HG03460 (cell line): ENCODE data around the gene PHYHD1.
"Not testable (repeated sequence)": the region's sequence is repeated elsewhere in the genome, so short reads cannot be mapped to it uniquely, and the experiment has no call there.

Experiments
- ATAC-seq: cut with Tn5 transposase; IDR thresholded peaks from one replicate; pipeline ENCODE4 v1.9.1; 2021; ENCODE audit not compliant: unreplicated experiment

The PHYHD1 gene

DNA sequence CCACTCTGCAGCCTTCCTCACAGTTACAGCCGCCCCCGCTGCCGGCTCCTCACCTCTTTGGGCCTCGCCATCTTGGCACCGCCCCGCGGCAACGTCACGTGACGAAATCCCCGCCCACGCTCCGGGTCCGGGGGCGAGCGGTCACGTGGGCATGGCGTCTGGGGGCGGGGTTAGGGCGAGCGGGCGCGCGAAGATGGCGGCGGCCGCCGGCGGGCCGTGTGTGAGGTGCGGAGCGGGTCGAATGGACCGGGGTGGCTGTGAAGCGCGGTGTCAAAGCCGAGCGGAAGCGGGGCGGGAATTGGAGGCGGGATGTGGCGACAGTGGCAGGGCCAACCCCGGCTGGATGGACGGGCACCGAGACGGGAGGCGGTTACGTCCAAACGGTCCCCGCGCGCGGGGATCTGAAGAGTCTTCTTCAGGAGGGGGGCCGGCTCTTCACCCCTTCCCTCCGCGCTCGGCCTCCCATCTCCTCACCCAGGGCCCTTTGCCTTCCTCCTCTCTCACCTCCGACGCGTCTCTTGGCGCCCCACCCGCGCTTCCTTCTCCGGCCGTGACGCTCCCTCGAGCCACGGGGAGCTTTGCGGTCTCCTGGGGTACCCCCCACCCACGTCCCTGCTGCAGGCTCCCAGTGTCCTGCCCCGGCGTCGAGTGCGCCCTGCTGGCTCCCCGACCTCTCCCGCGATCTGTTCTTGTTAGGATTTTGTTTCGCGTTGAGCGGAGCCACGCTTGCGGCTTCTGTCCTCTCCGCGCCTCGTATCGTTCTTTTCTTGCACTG is 26.9 kb downstream of the PHYHD1 start, which contains the start of the genes DOLK and NUP188:
TSS of gene DOLK (minus strand) at position 77 of the 775 bp plus-strand sequence. CDS start 300 bp downstream, outside the sequence.
TSS of gene NUP188 (plus strand) at position 173 of the 775 bp plus-strand sequence. CDS start at position 194, 21 bp downstream.
- ATAC-seq, result peak; percentile 66

DNA sequence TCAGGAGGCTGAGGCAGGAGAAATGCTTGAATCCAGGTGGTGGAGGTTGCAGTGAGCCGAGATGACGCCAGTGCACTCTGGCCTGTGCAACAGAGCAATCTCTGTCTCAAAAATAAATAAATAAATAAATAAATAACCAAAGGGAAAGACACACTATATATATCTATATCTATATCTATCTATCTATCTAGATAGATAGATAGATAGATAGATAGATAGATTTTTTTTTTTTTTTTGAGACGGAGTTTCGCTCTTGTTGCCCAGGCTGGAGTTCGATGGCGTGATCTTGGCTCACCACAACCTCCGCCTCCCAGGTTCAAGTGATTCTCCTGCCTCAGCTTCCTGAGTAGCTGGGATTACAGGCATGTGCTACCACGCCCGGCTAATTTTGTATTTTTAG is 40.6 kb downstream of the PHYHD1 start:
- ATAC-seq, result not testable (repeated sequence)

- ATAC-seq, result no peak
Observed at GRCh38 chr9:128969491-128969890, 48.7 kb downstream of the PHYHD1 start.

- ATAC-seq, result no peak
Observed at GRCh38 chr9:128972956-128973355, 52.2 kb downstream of the PHYHD1 start.

DNA sequence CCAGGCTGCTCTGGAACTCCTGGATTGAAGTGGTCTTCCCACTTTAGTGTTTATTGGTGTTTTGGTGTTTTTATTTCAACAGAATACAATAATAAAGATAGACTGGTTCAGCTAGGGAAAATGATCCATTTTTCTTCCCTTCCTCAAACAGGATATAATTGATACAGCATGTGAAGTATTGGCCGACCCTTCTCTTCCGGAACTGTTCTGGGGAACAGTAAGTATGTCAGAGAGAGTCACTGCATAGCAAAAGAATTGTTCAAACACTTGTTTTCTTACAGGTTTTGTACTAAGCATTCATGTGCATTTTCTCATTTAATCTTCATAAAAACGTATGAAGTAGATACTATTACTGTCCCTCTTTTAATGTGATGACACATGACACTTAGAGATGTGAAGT is 58.3 kb downstream of the PHYHD1 start:
- ATAC-seq, result no peak

DNA sequence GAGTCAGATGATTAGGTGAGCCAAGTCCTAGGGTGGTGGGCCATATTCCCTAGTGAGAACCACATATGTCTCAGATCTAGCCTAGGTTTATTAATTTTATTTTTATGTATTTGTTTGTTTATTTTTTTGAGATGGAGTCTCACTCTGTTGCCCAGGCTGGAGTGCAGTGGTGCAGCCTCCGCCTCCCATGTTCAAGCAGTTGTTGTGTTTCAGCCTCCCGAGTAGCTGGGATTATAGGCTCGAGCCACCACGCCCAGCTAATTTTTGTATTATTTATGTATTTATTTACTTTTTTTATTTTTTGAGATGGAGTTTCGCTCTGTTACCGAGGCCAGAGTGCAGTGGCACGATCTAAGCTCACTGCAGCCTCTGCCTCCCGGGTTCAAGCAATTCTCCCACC is 62.8 kb downstream of the PHYHD1 start:
- no peak for ATAC-seq

DNA sequence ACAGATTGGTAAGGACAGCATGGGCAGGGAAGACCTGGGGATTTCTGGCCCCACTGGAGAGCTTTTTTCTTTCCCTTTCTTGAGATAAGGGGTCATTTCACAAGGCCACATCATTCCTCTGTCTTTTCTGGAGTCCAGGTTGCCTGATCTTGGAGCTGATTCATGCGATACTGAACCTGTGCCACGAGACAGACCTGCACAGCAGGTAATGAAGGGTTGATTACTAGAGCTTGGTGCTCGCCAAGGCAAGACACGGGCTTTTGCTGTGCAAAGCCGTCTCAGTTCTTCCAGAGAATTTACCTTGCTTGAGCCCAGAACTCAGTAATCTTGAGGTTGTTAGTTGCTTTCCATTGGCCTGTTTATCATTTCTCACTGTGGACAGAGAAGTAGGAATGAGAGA is 65.9 kb downstream of the PHYHD1 start:
- no peak for ATAC-seq

- no peak for ATAC-seq
Observed at GRCh38 chr9:128987805-128988204, 67.0 kb downstream of the PHYHD1 start.
